ENCODE measurements around the gene HDAC4. TPM values are rescaled to one million over a fixed set of nuclear protein-coding genes. Genes with fewer than 3 reads are reported as not detected.
A peak's percentile ranks its signal among the peaks of the same experiment; 100 is the strongest.

Gene HDAC4
- total and polyA plus RNA-seq, 9 donors = 7.0 to 74.0 (median 46.3) TPM

- DNase-seq = peak in 2 of 5 donors; percentile 3 to 18
- Histone ChIP-seq H3K4me3 (no peak overlapping the region), H3K36me3 (no peaks in the 10 kb centered on the region), H3K4me1 (ENCODE audit: insufficient read depth) (peaks cover 4% of the 10 kb centered on the region), H3K9me3 (no peaks in the 10 kb centered on the region), H3K27ac (no peak overlapping the region), H3K27me3 (no peaks in the 10 kb centered on the region)
- 95 to 98% (median 96%) methylated on average over 5 of the region's 5 CpGs for WGBS, 3 donors
- no peak for TF ChIP-seq EP300 (IDR thresholded peaks at IDR 0.05)
- no peak for TF ChIP-seq POLR2A (IDR thresholded peaks at IDR 0.05)
- TF ChIP-seq CTCF (IDR thresholded peaks at IDR 0.05) = no peak
- intact Hi-C loops (cut with DNase I) = no loop called here
Measured at GRCh38 chr2:239206042-239206441, 194.8 kb downstream of the HDAC4 start.

- TF ChIP-seq POLR2A (IDR thresholded peaks at IDR 0.05) (no peak), EP300 (IDR thresholded peaks at IDR 0.05) (no peak), CTCF (IDR thresholded peaks at IDR 0.05) (no peak)
- H3K4me3 ChIP-seq = no peak overlapping the region
- 74 to 77% (median 74%) methylated on average over 11 of the region's 11 CpGs for WGBS, 3 donors
- peak in 2 of 5 donors; percentile 13 to 22 for DNase-seq
- H3K27ac ChIP-seq = no peak overlapping the region
- intact Hi-C loops (cut with DNase I) = no loop called here
- no peaks in the 10 kb centered on the region for H3K36me3 ChIP-seq
- H3K9me3 ChIP-seq = no peaks in the 10 kb centered on the region
- H3K4me1 ChIP-seq (ENCODE audit: insufficient read depth) = peaks cover 6% of the 10 kb centered on the region
- H3K27me3 ChIP-seq = no peaks in the 10 kb centered on the region
Measured at GRCh38 chr2:239204876-239205468, 195.8 kb downstream of the HDAC4 start.

- peaks cover 8% of the 10 kb centered on the region for H3K4me1 ChIP-seq (ENCODE audit: insufficient read depth)
- no peak overlapping the region for H3K4me3 ChIP-seq
- peak in 2 of 5 donors; percentile 16 to 31 for DNase-seq
- no peaks in the 10 kb centered on the region for H3K27me3 ChIP-seq
- intact Hi-C loops (cut with DNase I) = no loop called here
- H3K27ac ChIP-seq = no peak overlapping the region
- H3K9me3 ChIP-seq = no peaks in the 10 kb centered on the region
- TF ChIP-seq CTCF (IDR thresholded peaks at IDR 0.05) (no peak), EP300 (IDR thresholded peaks at IDR 0.05) (no peak), POLR2A (IDR thresholded peaks at IDR 0.05) (no peak)
- no peaks in the 10 kb centered on the region for H3K36me3 ChIP-seq
- 94 to 96% (median 96%) methylated on average over 28 of the region's 28 CpGs for WGBS, 3 donors
Measured at GRCh38 chr2:239204136-239204875, 196.5 kb downstream of the HDAC4 start.

- no peak overlapping the region for H3K4me3 ChIP-seq
- intact Hi-C loops (cut with DNase I) = no loop called here
- H3K27ac ChIP-seq = no peak overlapping the region
- peaks cover 8% of the 10 kb centered on the region for H3K4me1 ChIP-seq (ENCODE audit: insufficient read depth)
- H3K9me3 ChIP-seq = no peaks in the 10 kb centered on the region
- no peaks in the 10 kb centered on the region for H3K27me3 ChIP-seq
- TF ChIP-seq CTCF (IDR thresholded peaks at IDR 0.05) (no peak), POLR2A (IDR thresholded peaks at IDR 0.05) (no peak), EP300 (IDR thresholded peaks at IDR 0.05) (no peak)
- 92 to 93% (median 93%) methylated on average over 14 of the region's 14 CpGs for WGBS, 3 donors
- no peaks in the 10 kb centered on the region for H3K36me3 ChIP-seq
- DNase-seq = peak in 2 of 5 donors; percentile 11 to 15
Measured at GRCh38 chr2:239203443-239204135, 197.2 kb downstream of the HDAC4 start.
